Stimulated activated CD4-positive, alpha-beta T cell treated with anti-CD3 and anti-CD28 coated beads, Interleukin-15, amount 100 ng/mL, for 24 hours (primary cell): ENCODE results near the gene AKAP13.

ENCODE experiments used
- DNase-seq: peaks from one replicate; pipeline ENCODE4 v3.0.0-alpha.2; 2020

AKAP13 gene

DNA sequence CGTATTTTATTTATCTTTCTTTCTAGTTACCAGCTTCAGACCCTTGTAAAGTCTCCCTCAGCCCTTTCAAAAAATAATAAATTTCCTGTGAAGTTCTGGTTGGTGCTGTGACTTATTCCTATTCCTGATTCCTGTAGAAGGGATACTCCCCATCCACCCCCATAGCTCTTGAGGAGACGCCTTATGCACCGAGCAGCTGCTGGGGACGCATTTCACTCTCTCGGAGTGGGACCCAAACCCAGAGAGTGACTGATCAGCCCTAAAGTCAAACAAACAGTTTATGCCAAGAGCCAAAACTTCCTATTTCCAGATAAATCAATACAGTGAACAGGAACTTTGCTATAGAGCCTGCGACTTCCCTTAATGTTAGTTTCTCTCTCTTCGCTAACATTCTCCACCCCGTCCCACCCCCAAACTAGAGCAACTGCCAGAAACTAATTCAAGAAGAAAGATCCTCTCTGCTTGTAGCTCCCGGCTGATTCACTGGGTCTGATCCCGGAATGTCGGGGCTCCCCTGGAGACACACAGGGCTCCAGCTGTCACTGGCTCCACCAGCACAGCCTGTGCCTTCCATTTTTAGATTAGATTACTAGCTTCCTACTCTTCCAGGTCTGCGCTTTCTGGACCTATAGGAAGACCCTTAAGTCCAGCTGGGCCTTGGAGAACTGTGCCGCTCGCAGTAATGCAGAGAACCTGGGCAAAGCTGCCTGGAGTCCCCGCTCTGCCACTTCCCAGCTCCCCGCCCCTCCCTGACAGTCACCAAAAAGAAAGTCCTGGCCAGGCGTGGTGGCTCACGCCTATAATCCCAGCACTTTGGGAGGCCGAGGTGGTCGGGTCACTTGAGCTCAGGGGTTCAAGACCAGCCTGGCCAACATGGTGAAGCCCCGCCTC, 369.1 kb downstream of the AKAP13 start:
- no peak for DNase-seq

DNA sequence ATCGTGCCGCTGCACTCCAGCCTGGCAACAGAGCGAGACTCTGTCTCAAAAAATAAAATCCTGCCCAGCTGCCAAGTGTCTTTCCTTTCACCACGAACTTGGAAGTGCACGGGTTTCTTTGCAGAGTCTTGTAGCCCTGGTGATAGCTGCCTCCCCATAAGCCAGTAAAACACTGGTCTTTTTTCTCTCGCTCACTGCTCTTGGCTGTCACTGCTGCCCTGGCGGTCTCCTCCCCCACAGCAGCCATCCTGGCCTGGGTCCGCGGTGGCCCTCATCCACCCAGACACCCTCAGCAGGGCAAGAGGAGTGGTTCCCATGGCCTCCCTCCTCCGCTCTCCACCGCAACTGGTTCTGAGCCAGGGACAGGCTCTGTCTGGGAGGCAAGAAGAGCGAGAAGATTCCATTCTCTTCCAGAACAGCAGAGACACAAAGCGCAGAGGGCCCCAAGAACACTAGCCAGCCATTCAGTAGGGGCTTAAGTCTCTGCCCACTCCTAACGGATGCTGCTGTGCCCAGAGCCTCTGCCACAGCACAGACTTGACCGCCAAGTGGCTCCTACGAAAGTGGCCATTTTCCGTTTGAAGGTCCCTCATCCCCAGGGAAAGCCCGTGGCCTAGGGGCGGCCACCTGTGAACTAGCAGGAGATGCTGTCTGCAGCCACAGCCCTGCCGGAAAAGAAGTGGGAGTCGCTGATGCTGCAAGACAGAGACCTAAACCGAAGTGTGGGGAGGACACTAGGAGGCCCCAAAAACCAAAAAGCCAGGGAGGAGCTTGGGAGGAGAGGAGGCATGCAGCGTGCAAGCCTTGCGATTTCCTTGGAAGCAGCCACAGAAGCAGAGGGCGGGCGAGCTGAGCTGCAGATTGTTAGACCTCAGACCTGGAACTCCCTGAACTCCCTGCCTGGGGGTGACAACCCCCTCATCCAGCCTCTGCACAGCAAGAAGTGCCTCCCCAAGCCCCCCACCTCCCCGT, 370.2 kb downstream of the AKAP13 start:
- no peak for DNase-seq

GRCh38 chr15:85751291-85752123, 371.1 kb downstream of the AKAP13 start:
- no peak for DNase-seq

- no peak for DNase-seq
Observed at GRCh38 chr15:85752124-85752475, 371.7 kb downstream of the AKAP13 start.

GRCh38 chr15:85752491-85752961, 372.1 kb downstream of the AKAP13 start:
- no peak for DNase-seq

GRCh38 chr15:85753261-85753660, 372.9 kb downstream of the AKAP13 start:
- DNase-seq = no peak

- DNase-seq = no peak
Observed at GRCh38 chr15:85753791-85754452, 373.5 kb downstream of the AKAP13 start.

- DNase-seq = no peak
Observed at GRCh38 chr15:85754989-85755388, 374.6 kb downstream of the AKAP13 start.

- DNase-seq = no peak
Observed at GRCh38 chr15:85755471-85755870, 375.1 kb downstream of the AKAP13 start.

- no peak for DNase-seq
Observed at GRCh38 chr15:85755942-85756341, 375.5 kb downstream of the AKAP13 start.

- DNase-seq = no peak
Observed at GRCh38 chr15:85756411-85757072, 376.1 kb downstream of the AKAP13 start.

DNA sequence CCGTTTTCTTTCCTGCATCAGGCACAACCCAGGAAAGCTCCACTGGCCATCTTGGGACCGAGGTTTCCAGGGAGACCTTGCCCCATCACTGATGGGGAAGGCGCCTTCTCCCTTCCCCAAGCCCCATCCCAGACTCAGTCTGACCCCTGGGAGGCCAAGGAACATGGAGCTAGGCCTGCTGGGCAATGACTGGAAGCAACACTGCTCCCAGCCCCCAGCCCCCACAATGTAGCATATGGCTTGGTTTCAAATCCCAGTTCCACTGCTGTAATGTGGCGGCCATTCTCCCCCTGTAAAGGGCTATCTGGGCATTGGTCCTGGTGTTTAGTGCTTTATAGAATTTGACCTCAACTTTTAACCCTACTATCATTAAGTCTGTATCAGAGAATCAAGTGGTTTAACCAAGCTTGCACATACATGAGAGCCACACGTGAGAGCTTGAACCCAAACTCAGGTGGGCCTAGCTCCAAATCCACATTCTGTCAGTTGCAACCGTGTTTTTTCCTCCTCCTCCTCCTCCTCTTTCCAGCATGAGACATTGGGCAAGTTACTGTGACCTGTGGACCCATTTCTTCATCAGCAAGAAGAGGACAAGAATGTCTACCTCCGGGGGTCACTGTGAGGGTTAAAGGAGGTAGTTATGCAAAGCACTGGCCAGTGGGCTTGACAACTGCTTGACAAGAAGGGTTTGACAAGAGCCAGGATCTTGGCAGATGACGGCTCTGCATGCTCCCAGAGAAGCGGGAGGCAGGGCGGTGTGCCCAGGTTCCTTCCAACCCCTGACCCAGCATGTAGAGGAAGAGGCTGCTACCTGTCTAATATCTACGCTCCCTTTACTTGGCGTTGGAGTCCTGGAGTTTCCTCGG, 376.9 kb downstream of the AKAP13 start:
- DNase-seq = no peak

DNA sequence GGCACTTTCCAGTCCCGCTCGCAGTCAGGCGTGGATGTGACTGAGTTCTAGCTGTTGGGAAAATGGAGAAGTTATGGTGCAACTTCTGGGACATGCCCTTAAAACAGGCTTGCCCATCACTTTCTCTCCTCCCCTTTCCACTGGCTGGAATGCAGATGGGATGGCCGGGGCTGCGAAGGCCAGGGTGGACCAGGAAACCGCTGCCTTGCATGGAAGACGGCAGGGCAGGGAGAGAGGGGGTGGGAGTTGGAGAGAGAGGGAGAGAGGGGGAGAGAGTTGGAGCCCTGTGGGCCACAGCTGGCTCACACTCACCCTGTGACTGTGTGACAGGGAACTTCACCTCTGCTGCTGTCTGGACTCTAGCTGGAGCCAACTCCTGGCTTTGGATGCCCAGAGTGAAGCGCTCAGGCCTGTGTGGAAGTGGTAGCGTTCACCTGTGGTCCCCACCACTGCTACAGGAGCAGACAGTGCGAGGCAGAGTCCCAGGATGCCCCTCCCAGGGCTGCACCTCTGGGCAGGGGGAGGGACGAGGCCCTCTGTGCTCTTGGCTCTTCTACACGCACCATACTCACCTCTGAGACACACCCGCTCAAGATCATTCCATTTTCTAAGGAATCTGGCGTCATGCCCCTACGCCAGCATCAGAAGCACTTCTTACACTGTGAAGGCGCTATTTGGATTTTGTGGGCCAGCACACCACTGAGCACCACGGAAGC, 377.7 kb downstream of the AKAP13 start:
- DNase-seq = no peak

GRCh38 chr15:85758655-85758978, 378.2 kb downstream of the AKAP13 start:
- no peak for DNase-seq

- DNase-seq = no peak
Observed at GRCh38 chr15:85759376-85759775, 379.0 kb downstream of the AKAP13 start.

- DNase-seq = no peak
Observed at GRCh38 chr15:85760049-85760448, 379.6 kb downstream of the AKAP13 start.

GRCh38 chr15:85760531-85761371, 380.3 kb downstream of the AKAP13 start:
- no peak for DNase-seq

DNA sequence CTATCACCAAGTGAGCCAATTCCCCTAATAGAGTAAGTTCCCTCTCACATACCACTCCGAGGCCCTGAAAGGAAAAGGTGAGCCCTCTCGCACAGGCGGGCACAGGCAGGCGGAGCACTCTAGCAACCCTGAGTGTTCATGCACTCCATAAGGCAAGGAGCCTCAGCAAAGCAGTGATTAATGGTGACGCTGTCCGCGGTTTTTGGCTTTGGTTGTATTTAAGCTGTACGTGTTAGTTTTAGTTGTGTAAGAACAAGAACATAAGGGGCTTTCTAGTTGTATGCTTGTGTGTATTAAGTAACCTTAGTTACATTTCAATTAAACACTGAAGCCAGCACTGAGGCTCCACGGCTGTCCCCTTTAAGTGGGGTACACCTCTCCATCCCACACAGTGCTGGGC, 381.2 kb downstream of the AKAP13 start:
- no peak for DNase-seq
